Liver (tissue), 9 donors: ENCODE measurements around the gene JCAD. TPM values are rescaled to one million over a fixed set of nuclear protein-coding genes. Genes with fewer than 3 reads are reported as not detected.
"Not testable (repeated sequence)": the region's sequence is repeated elsewhere in the genome, so short reads cannot be mapped to it uniquely, and the experiment has no call there.

Source experiments
- DNase-seq: peaks from one replicate; pipeline ENCODE4 v3.0.0-alpha.2; 2017; ENCODE audit warnings: low spot score
- H3K27ac ChIP-seq, 2 donors: one replicate each; pipeline ENCODE4 v1.7.0; 2013; ENCODE audit warnings: inconsistent platforms in 2 of 2, low read length in 2 of 2, control low read depth in 1 of 2, low read depth in 1 of 2, mild to moderate bottlenecking in 1 of 2
- H3K27me3 ChIP-seq, 4 donors: one replicate each; pipeline versions ENCODE4 v1.6.1 to v1.7.0; 2013; ENCODE audit warnings: low read length in 3 of 4, inconsistent platforms in 1 of 4, mild to moderate bottlenecking in 1 of 4, moderate library complexity in 1 of 4; ENCODE audit not compliant: control insufficient read depth in 4 of 4, insufficient read depth in 4 of 4
- H3K36me3 ChIP-seq, 4 donors: one replicate each; pipeline versions ENCODE4 v1.6.1 to v1.7.0; 2013; ENCODE audit warnings: low read length in 3 of 4, mild to moderate bottlenecking in 3 of 4, low read depth in 1 of 4, moderate library complexity in 1 of 4; ENCODE audit not compliant: control insufficient read depth in 4 of 4, insufficient read depth in 3 of 4
- H3K4me1 ChIP-seq, 4 donors: one replicate each; pipeline versions ENCODE4 v1.6.1 to v1.7.0; 2013; ENCODE audit warnings: low read length in 3 of 4, mild to moderate bottlenecking in 3 of 4, moderate library complexity in 1 of 4; ENCODE audit not compliant: control insufficient read depth in 4 of 4, insufficient read depth in 4 of 4
- H3K4me3 ChIP-seq, 3 donors: one replicate each; pipeline versions ENCODE4 v1.6.1 to v1.7.0; 2013; ENCODE audit warnings: low read length in 3 of 3, control low read depth in 1 of 3, low read depth in 1 of 3, mild to moderate bottlenecking in 1 of 3
- H3K9ac ChIP-seq, 2 donors: one replicate each; pipeline ENCODE4 v1.7.0; 2013; ENCODE audit warnings: low read length in 2 of 2, mild to moderate bottlenecking in 2 of 2, moderate library complexity in 2 of 2, control low read depth in 1 of 2, low read depth in 1 of 2
- H3K9me3 ChIP-seq, 4 donors: one replicate each; pipeline versions ENCODE4 v1.6.1 to v1.7.0; 2013; ENCODE audit warnings: low read length in 3 of 4; ENCODE audit not compliant: control insufficient read depth in 4 of 4
- EGR1 ChIP-seq, 2 donors: IDR thresholded peaks; 2 replicates each; pipeline ENCODE4 v1.6.1; 2016 to 2018; ENCODE audit warnings: antibody characterized with exemption in 2 of 2, low read depth in 2 of 2
- FOXA1 ChIP-seq: IDR thresholded peaks from 2 replicates; pipeline ENCODE4 v1.6.1; 2016; ENCODE audit warnings: antibody characterized with exemption
- FOXA2 ChIP-seq: IDR thresholded peaks from 2 replicates; pipeline ENCODE4 v1.6.1; 2016; ENCODE audit warnings: antibody characterized with exemption
- GABPA ChIP-seq, 2 donors: IDR thresholded peaks in 1 of 2; conservative IDR thresholded peaks in 1 of 2; 2 replicates each; pipeline ENCODE4 v1.6.1; 2016; ENCODE audit warnings: antibody characterized with exemption in 2 of 2, mild to moderate bottlenecking in 1 of 2, moderate library complexity in 1 of 2
- HNF4A ChIP-seq, 2 donors: conservative IDR thresholded peaks; 2 replicates each; pipeline ENCODE4 v1.6.1; 2016; ENCODE audit warnings: antibody characterized with exemption in 2 of 2, mild to moderate bottlenecking in 2 of 2
- HNF4G ChIP-seq: IDR thresholded peaks from 2 replicates; pipeline ENCODE4 v1.6.1; 2016; ENCODE audit warnings: antibody characterized with exemption
- JUND ChIP-seq, 2 donors: IDR thresholded peaks; 2 replicates each; pipeline ENCODE4 v1.6.1; 2016; ENCODE audit warnings: antibody characterized with exemption in 2 of 2
- NR2F2 ChIP-seq: IDR thresholded peaks from 2 replicates; pipeline ENCODE4 v1.6.1; 2016; ENCODE audit warnings: antibody characterized with exemption
- RAD21 ChIP-seq, 2 donors: IDR thresholded peaks; 2 replicates each; pipeline ENCODE4 v1.6.1; 2016; ENCODE audit warnings: antibody characterized with exemption in 2 of 2, mild to moderate bottlenecking in 2 of 2
- RXRA ChIP-seq, 2 donors: IDR thresholded peaks; 2 replicates each; pipeline ENCODE4 v1.6.1; 2017 to 2018; ENCODE audit warnings: antibody characterized with exemption in 2 of 2, mild to moderate bottlenecking in 1 of 2
- SP1 ChIP-seq: IDR thresholded peaks from 2 replicates; pipeline ENCODE4 v1.6.1; 2018; ENCODE audit warnings: antibody characterized with exemption, mild to moderate bottlenecking
- TAF1 ChIP-seq: conservative IDR thresholded peaks from 2 replicates; pipeline ENCODE4 v1.6.1; 2016; ENCODE audit warnings: antibody characterized with exemption, mild to moderate bottlenecking
- YY1 ChIP-seq: IDR thresholded peaks from 2 replicates; pipeline ENCODE4 v1.6.1; 2016; ENCODE audit warnings: antibody characterized with exemption, mild to moderate bottlenecking
- WGBS: extraction: QIAGEN DNeasy Blood & Tissue Kit; methylation state at CpG from one replicate; pipeline ENCODE4 v1.1.7; 2013; 5-methylcytosine and 5-hydroxymethylcytosine counted together
- polyA plus RNA-seq, 2 donors: library from polyadenylated mRNA; stranded (reverse) in 1 of 2; unstranded in 1 of 2; fragments of 200-250 nt in 1 of 2; fragments of >200 nt in 1 of 2; fragmentation: Nextera tagmentation in 1 of 2; extraction: Ambion mirVana in 1 of 2; gene quantifications; one replicate each; pipeline versions ENCODE4 v1.2.1 to v1.2.3, GENCODE V29; 2013 to 2015
- total RNA-seq, 2 donors: library from RNA; depleted of rRNA; stranded (reverse); fragments of >200 nt; gene quantifications; one replicate each; pipeline ENCODE4 v1.2.3, GENCODE V29; 2014
- TF ChIP-seq, protein P1 (sequence below): fragments of 150-350 bp; IDR thresholded peaks from 2 replicates; pipeline ENCODE4 v1.5.1; 2017; ENCODE audit warnings: improper control_type of control experiment, low read depth, low read length; ENCODE audit not compliant: missing input control
- TF ChIP-seq, protein P2 (sequence below): IDR thresholded peaks from 2 replicates; pipeline ENCODE4 v1.6.1; 2016; ENCODE audit warnings: antibody characterized with exemption
- TF ChIP-seq, protein P3 (sequence below): IDR thresholded peaks from 2 replicates; pipeline ENCODE4 v1.6.1; 2016; ENCODE audit warnings: antibody characterized with exemption
- TF ChIP-seq, protein P4 (sequence below): IDR thresholded peaks from 2 replicates; pipeline ENCODE4 v1.6.1; 2016; ENCODE audit warnings: antibody characterized with exemption, mild to moderate bottlenecking
- TF ChIP-seq, protein P5 (sequence below): IDR thresholded peaks from 2 replicates; pipeline ENCODE4 v1.6.1; 2016; ENCODE audit warnings: antibody characterized with exemption
- donor health status: healthy.
- donor health status: healthy.
- donor health status: healthy.
- donor health status: healthy.
- donor health status: healthy.

JCAD gene
- total and polyA plus RNA-seq, 4 donors = 0.77 to 3.2 (median 1.1) TPM

DNA sequence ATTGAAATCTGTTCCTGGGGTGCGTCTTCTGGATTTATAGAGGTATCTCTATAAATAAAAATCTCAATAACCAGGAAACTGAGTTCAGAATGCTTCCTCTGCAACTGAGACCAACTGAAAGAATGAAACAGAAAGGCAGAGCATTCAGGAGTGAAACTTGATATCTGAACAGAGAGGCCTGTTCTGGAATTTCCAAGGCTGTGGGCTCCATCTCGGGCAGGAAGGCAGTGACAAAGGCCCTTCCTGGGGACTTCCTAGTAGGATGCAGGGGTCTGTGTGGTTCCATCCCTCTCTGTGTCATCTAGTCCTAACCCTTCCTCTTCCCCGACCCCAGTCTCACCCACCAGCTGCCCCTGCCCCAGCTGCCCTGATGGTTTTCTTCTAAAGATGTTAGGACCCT, 52.0 kb downstream of the JCAD start:
- Histone ChIP-seq H3K36me3 (no peaks in the 10 kb centered on the region), H3K4me1 (peaks cover 0 to 2% (median 0%) of the 10 kb centered on the region in 4 donors), H3K9me3 (no peaks in the 10 kb centered on the region), H3K9ac (no peak overlapping the region), H3K4me3 (no peak overlapping the region), H3K27me3 (no peaks in the 10 kb centered on the region), H3K27ac (no peak overlapping the region)
- DNase-seq = no peak
- WGBS = 68% methylated on average over 3 of the region's 3 CpGs
- TF ChIP-seq HNF4G (no peak), RXRA (IDR thresholded peaks at IDR 0.05) (no peak), FOXA2 (no peak), NR2F2 (peak; percentile 10)
- TF ChIP-seq, protein P1, sequence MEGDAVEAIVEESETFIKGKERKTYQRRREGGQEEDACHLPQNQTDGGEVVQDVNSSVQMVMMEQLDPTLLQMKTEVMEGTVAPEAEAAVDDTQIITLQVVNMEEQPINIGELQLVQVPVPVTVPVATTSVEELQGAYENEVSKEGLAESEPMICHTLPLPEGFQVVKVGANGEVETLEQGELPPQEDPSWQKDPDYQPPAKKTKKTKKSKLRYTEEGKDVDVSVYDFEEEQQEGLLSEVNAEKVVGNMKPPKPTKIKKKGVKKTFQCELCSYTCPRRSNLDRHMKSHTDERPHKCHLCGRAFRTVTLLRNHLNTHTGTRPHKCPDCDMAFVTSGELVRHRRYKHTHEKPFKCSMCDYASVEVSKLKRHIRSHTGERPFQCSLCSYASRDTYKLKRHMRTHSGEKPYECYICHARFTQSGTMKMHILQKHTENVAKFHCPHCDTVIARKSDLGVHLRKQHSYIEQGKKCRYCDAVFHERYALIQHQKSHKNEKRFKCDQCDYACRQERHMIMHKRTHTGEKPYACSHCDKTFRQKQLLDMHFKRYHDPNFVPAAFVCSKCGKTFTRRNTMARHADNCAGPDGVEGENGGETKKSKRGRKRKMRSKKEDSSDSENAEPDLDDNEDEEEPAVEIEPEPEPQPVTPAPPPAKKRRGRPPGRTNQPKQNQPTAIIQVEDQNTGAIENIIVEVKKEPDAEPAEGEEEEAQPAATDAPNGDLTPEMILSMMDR = no peak

DNA sequence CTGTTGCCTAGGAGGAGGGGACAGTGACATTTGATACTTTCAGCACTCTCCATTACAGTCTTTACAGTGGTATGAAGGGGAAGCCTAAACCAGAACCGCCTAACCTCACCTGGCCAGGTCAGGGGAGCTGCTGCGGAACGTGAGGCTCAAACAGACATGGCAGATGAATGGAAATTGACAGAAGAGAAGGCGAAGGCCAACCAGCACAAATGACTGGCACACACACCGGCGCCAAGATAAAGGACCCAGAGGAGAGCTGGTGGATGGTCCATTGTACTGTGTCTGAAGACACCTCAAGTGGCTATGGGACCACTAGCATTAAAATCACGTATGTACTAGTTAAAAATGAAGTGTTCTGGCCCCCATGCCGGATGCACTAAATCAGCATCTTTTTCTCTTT, 53.0 kb downstream of the JCAD start:
- no peak for TF ChIP-seq FOXA2
- TF ChIP-seq GABPA (IDR thresholded peaks at IDR 0.05 in 1 of 2, conservative IDR thresholded peaks at IDR 0.05 in 1 of 2) = no peak
- TF ChIP-seq TAF1 = no peak
- TF ChIP-seq HNF4A (conservative IDR thresholded peaks at IDR 0.05) = no peak
- TF ChIP-seq, protein P2, sequence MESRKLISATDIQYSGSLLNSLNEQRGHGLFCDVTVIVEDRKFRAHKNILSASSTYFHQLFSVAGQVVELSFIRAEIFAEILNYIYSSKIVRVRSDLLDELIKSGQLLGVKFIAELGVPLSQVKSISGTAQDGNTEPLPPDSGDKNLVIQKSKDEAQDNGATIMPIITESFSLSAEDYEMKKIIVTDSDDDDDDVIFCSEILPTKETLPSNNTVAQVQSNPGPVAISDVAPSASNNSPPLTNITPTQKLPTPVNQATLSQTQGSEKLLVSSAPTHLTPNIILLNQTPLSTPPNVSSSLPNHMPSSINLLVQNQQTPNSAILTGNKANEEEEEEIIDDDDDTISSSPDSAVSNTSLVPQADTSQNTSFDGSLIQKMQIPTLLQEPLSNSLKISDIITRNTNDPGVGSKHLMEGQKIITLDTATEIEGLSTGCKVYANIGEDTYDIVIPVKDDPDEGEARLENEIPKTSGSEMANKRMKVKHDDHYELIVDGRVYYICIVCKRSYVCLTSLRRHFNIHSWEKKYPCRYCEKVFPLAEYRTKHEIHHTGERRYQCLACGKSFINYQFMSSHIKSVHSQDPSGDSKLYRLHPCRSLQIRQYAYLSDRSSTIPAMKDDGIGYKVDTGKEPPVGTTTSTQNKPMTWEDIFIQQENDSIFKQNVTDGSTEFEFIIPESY = no peak
- no peak for TF ChIP-seq RAD21 (IDR thresholded peaks at IDR 0.05)
- TF ChIP-seq NR2F2 = no peak
- TF ChIP-seq SP1 = no peak
- TF ChIP-seq, protein P3, sequence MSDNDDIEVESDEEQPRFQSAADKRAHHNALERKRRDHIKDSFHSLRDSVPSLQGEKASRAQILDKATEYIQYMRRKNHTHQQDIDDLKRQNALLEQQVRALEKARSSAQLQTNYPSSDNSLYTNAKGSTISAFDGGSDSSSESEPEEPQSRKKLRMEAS = no peak
- TF ChIP-seq RXRA (IDR thresholded peaks at IDR 0.05) = no peak
- TF ChIP-seq EGR1 (IDR thresholded peaks at IDR 0.05; ENCODE audit: low read depth in 2 of 2) = no peak
- TF ChIP-seq, protein P4, sequence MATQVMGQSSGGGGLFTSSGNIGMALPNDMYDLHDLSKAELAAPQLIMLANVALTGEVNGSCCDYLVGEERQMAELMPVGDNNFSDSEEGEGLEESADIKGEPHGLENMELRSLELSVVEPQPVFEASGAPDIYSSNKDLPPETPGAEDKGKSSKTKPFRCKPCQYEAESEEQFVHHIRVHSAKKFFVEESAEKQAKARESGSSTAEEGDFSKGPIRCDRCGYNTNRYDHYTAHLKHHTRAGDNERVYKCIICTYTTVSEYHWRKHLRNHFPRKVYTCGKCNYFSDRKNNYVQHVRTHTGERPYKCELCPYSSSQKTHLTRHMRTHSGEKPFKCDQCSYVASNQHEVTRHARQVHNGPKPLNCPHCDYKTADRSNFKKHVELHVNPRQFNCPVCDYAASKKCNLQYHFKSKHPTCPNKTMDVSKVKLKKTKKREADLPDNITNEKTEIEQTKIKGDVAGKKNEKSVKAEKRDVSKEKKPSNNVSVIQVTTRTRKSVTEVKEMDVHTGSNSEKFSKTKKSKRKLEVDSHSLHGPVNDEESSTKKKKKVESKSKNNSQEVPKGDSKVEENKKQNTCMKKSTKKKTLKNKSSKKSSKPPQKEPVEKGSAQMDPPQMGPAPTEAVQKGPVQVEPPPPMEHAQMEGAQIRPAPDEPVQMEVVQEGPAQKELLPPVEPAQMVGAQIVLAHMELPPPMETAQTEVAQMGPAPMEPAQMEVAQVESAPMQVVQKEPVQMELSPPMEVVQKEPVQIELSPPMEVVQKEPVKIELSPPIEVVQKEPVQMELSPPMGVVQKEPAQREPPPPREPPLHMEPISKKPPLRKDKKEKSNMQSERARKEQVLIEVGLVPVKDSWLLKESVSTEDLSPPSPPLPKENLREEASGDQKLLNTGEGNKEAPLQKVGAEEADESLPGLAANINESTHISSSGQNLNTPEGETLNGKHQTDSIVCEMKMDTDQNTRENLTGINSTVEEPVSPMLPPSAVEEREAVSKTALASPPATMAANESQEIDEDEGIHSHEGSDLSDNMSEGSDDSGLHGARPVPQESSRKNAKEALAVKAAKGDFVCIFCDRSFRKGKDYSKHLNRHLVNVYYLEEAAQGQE = no peak
- no peak for TF ChIP-seq JUND (IDR thresholded peaks at IDR 0.05)
- TF ChIP-seq FOXA1 = no peak
- TF ChIP-seq, protein P1 = no peak
- TF ChIP-seq HNF4G = no peak
- TF ChIP-seq, protein P5, sequence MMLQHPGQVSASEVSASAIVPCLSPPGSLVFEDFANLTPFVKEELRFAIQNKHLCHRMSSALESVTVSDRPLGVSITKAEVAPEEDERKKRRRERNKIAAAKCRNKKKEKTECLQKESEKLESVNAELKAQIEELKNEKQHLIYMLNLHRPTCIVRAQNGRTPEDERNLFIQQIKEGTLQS = no peak
- no peak for TF ChIP-seq YY1
- no peak for DNase-seq
- H3K4me1 ChIP-seq = peaks cover 6 to 12% (median 9%) of the 10 kb centered on the region in 4 donors
- H3K36me3 ChIP-seq = no peaks in the 10 kb centered on the region
- no peak overlapping the region for H3K9ac ChIP-seq
- no peak overlapping the region for H3K27ac ChIP-seq
- H3K4me3 ChIP-seq = no peak overlapping the region
- H3K27me3 ChIP-seq = no peaks in the 10 kb centered on the region
- no peaks in the 10 kb centered on the region for H3K9me3 ChIP-seq
- 93% methylated on average over 8 of the region's 8 CpGs for WGBS

DNA sequence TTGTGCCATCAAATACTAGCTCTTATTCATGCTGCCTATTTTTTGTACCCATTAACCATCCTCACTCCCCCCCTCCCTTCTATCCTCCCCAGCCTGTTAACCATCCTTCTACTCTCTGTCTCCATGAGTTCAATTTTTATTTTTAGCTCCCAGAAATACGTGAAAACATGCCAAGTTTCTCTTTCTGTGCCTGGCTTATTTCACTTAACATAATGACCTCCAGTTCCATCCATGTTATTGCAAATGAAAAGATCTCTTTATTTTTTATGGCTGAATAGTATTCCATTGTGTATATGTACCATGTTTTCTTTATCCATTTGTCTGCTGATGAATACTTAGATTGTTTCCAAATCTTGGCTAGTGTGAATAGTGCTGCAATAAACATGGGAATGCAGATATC, 54.3 kb downstream of the JCAD start:
- H3K9ac ChIP-seq, H3K27ac ChIP-seq, H3K27me3 ChIP-seq, H3K9me3 ChIP-seq, DNase-seq, H3K36me3 ChIP-seq, H3K4me3 ChIP-seq: not testable (repeated sequence)
- 22% methylated on average over 1 of the region's 1 CpG for WGBS
- peaks cover 6 to 22% (median 20%) of the 10 kb centered on the region in 4 donors for H3K4me1 ChIP-seq
